Measurements from ENCODE around the gene MAST2.

MAST2 gene

DNA sequence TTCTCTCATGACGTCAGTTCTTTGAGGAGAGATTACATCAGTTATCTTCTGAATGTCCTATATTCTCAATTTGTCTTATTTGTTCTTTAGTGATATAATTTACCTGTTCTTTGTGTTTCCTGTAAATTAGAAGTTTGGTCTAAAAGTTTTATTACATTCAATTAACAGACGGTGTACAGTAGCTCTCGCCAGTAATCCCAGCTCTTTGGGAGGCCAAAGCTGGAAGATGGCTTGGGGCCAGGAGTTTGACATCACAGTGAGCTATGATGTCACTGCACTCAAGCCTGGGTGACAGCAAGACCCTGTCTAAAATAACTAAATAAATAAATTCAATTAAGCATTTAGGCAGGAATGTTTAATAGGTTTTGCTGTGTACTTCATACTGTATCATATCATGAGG lies 27.6 kb upstream of the MAST2 start:
- Histone ChIP-seq H3K36me3 (ENCODE audit: insufficient read depth, insufficient read length, low read length) (no peaks in the 10 kb centered on the region), H3K9me3 (ENCODE audit: insufficient read depth, low read length) (no peaks in the 10 kb centered on the region), H3K9ac (ENCODE audit: insufficient read length, low read depth) (no peak overlapping the region), H3K4me1 (ENCODE audit: insufficient read depth, insufficient read length) (no peaks in the 10 kb centered on the region), H3K27me3 (ENCODE audit: insufficient read depth, insufficient read length) (no peaks in the 10 kb centered on the region), H3K4me3 (ENCODE audit: insufficient read length, low read depth) (no peak overlapping the region)
- TF ChIP-seq ZNF274 (IDR thresholded peaks at IDR 0.05; ENCODE audit: low read depth, low read length) (no peak), SUZ12 (IDR thresholded peaks at IDR 0.05; ENCODE audit: extremely low read depth, insufficient read depth, insufficient read length) (no peak), YY1 (IDR thresholded peaks at IDR 0.05; ENCODE audit: insufficient read depth, insufficient read length) (no peak)
- DNase-seq (ENCODE audit: low read depth, low spot score) = no peak

DNA sequence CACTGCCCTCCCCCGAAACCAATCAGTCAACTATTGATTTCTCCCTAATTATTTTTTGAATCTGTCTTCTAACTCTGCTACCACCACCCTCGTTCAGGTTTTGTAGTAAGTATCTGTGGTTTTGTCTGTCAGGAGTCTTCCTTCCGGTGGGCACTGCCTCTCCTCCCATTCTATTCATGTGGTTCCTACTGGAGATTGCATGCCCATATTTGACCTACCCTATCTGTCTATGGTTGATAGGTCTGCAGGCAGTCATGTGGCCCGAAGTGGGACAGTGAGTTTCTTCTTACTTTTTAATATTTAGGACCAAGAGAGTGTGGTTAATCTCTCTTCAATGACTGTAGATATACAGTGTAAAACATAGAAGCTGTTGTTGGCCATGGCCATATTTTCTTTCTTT lies 17.8 kb upstream of the MAST2 start:
- DNase-seq (ENCODE audit: low read depth, low spot score) = no peak
- no peaks in the 10 kb centered on the region for H3K9me3 ChIP-seq (ENCODE audit: insufficient read depth, low read length)
- H3K4me1 ChIP-seq (ENCODE audit: insufficient read depth, insufficient read length) = no peaks in the 10 kb centered on the region
- H3K4me3 ChIP-seq (ENCODE audit: insufficient read length, low read depth) = no peak overlapping the region
- H3K36me3 ChIP-seq (ENCODE audit: insufficient read depth, insufficient read length, low read length) = no peaks in the 10 kb centered on the region
- H3K9ac ChIP-seq (ENCODE audit: insufficient read length, low read depth) = no peak overlapping the region
- no peaks in the 10 kb centered on the region for H3K27me3 ChIP-seq (ENCODE audit: insufficient read depth, insufficient read length)
- TF ChIP-seq ZNF274 (IDR thresholded peaks at IDR 0.05; ENCODE audit: low read depth, low read length) (no peak), SUZ12 (IDR thresholded peaks at IDR 0.05; ENCODE audit: extremely low read depth, insufficient read depth, insufficient read length) (no peak), YY1 (IDR thresholded peaks at IDR 0.05; ENCODE audit: insufficient read depth, insufficient read length) (no peak)

DNA sequence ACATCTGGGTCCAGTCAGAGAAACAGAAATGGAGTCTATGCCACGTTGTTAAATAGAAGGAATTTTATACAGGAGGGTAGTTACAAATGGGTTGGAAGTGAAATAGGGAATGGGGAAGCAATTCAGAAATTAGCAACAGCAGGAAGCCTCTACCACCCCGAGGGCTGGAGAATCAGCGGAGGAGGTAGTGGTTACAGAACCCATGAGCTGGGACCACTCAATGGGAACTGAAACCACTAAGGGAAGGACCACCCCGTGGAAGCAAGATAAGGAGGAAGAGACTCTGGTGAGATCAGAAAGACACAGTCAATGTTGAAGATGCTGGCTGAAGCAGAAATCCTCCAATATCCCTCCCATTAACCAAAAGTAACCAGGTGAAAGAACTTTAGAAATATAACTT lies 15.5 kb upstream of the MAST2 start:
- TF ChIP-seq YY1 (IDR thresholded peaks at IDR 0.05; ENCODE audit: insufficient read depth, insufficient read length) (no peak), ZNF274 (IDR thresholded peaks at IDR 0.05; ENCODE audit: low read depth, low read length) (no peak), SUZ12 (IDR thresholded peaks at IDR 0.05; ENCODE audit: extremely low read depth, insufficient read depth, insufficient read length) (no peak)
- Histone ChIP-seq H3K4me3 (ENCODE audit: insufficient read length, low read depth) (no peak overlapping the region), H3K36me3 (ENCODE audit: insufficient read depth, insufficient read length, low read length) (no peaks in the 10 kb centered on the region), H3K4me1 (ENCODE audit: insufficient read depth, insufficient read length) (no peaks in the 10 kb centered on the region), H3K27me3 (ENCODE audit: insufficient read depth, insufficient read length) (no peaks in the 10 kb centered on the region), H3K9me3 (ENCODE audit: insufficient read depth, low read length) (no peaks in the 10 kb centered on the region), H3K9ac (ENCODE audit: insufficient read length, low read depth) (no peak overlapping the region)
- no peak for DNase-seq (ENCODE audit: low read depth, low spot score)

DNA sequence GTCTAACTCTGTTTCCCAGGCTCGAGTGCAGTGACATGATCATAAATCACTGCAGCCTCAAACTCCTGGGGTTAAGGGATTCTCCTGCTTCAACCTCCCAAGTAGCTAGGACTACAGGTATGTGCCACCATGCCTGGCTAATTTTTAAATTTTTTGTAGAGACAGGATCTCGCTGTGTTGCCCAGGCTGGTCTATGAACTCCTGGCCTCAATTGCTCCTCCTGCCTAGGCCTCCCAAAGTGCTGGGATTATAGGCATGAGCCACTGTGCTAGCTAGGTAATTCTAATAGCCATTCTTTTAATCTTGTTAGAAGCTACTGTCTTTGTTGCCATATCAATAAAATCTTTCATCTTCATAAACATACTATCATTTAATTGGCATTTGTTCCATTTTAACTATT lies 13.8 kb upstream of the MAST2 start:
- Histone ChIP-seq H3K4me1 (ENCODE audit: insufficient read depth, insufficient read length) (no peaks in the 10 kb centered on the region), H3K36me3 (ENCODE audit: insufficient read depth, insufficient read length, low read length) (no peaks in the 10 kb centered on the region), H3K9ac (ENCODE audit: insufficient read length, low read depth) (no peak overlapping the region), H3K27me3 (ENCODE audit: insufficient read depth, insufficient read length) (no peaks in the 10 kb centered on the region), H3K9me3 (ENCODE audit: insufficient read depth, low read length) (no peaks in the 10 kb centered on the region), H3K4me3 (ENCODE audit: insufficient read length, low read depth) (no peak overlapping the region)
- TF ChIP-seq SUZ12 (IDR thresholded peaks at IDR 0.05; ENCODE audit: extremely low read depth, insufficient read depth, insufficient read length) (no peak), YY1 (IDR thresholded peaks at IDR 0.05; ENCODE audit: insufficient read depth, insufficient read length) (no peak), ZNF274 (IDR thresholded peaks at IDR 0.05; ENCODE audit: low read depth, low read length) (no peak)
- no peak for DNase-seq (ENCODE audit: low read depth, low spot score)

DNA sequence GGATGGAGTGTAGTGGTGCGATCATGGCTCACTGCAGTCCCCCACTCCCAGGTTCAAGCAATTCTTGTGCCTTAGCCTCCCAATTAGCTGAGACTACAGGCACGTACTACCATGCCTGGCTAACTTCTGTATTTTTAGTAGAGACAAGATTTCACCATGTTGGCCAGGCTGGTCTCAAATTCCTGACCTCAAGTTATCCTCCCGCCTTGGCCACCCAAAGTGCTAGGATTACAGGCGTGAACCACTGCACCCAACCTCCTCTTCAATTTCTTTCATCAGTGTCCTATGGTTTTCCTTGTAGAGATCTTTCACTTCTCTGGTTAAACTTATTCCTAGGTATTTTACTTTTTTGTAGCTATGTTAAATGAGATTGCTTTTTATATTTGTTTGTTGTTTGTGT lies 10.7 kb upstream of the MAST2 start:
- H3K9ac ChIP-seq (ENCODE audit: insufficient read length, low read depth) = no peak overlapping the region
- H3K9me3 ChIP-seq (ENCODE audit: insufficient read depth, low read length) = no peaks in the 10 kb centered on the region

DNA sequence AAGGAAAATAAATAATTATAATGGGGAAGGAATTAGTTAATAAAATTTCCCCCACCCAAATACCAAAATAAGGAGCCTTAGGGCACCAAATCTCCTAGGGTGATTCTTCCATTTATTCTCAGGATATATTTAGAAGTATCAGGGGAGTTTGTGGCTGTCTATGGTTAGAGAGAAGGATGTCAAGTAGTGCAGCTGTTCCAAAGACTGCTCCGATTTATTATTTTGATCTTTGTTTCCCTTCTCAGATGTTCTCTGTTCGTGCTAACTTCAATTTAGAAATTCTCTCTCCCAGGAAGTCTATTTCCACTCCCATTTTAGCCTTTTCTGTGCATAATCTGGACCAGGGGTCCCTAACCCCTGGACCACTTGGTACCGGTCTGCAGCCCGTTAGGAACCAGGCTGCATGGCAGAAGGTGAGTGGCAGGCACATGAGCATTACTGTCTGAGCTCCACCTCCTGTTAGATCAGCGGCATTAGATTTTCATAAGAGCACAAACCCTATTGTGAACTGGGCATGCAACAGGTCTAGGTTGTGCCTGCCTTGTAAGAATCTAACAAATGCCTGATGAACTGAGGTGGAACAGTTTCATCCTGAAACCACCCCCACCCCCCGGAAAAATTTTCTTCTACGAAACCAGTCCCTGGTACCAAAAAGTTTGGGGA lies 9.3 kb upstream of the MAST2 start:
- Histone ChIP-seq H3K9me3 (ENCODE audit: insufficient read depth, low read length) (no peaks in the 10 kb centered on the region), H3K36me3 (ENCODE audit: insufficient read depth, insufficient read length, low read length) (no peaks in the 10 kb centered on the region), H3K9ac (ENCODE audit: insufficient read length, low read depth) (no peak overlapping the region), H3K4me3 (ENCODE audit: insufficient read length, low read depth) (no peak overlapping the region), H3K27me3 (ENCODE audit: insufficient read depth, insufficient read length) (peaks cover 5% of the 10 kb centered on the region), H3K4me1 (ENCODE audit: insufficient read depth, insufficient read length) (no peaks in the 10 kb centered on the region)
- no peak for DNase-seq (ENCODE audit: low read depth, low spot score)
- no peak for TF ChIP-seq SUZ12 (IDR thresholded peaks at IDR 0.05; ENCODE audit: extremely low read depth, insufficient read depth, insufficient read length)
- TF ChIP-seq ZNF274 (IDR thresholded peaks at IDR 0.05; ENCODE audit: low read depth, low read length) = no peak
- TF ChIP-seq YY1 (IDR thresholded peaks at IDR 0.05; ENCODE audit: insufficient read depth, insufficient read length) = no peak

More for the DNA sequence above, 10.7 kb upstream of the MAST2 start:
- H3K4me3 ChIP-seq (ENCODE audit: insufficient read length, low read depth) = no peak overlapping the region
- no peaks in the 10 kb centered on the region for H3K36me3 ChIP-seq (ENCODE audit: insufficient read depth, insufficient read length, low read length)
- TF ChIP-seq ZNF274 (IDR thresholded peaks at IDR 0.05; ENCODE audit: low read depth, low read length) = no peak
- no peak for TF ChIP-seq YY1 (IDR thresholded peaks at IDR 0.05; ENCODE audit: insufficient read depth, insufficient read length)
- TF ChIP-seq SUZ12 (IDR thresholded peaks at IDR 0.05; ENCODE audit: extremely low read depth, insufficient read depth, insufficient read length) = no peak
- H3K4me1 ChIP-seq (ENCODE audit: insufficient read depth, insufficient read length) = no peaks in the 10 kb centered on the region
- no peak for DNase-seq (ENCODE audit: low read depth, low spot score)
- H3K27me3 ChIP-seq (ENCODE audit: insufficient read depth, insufficient read length) = no peaks in the 10 kb centered on the region

DNA sequence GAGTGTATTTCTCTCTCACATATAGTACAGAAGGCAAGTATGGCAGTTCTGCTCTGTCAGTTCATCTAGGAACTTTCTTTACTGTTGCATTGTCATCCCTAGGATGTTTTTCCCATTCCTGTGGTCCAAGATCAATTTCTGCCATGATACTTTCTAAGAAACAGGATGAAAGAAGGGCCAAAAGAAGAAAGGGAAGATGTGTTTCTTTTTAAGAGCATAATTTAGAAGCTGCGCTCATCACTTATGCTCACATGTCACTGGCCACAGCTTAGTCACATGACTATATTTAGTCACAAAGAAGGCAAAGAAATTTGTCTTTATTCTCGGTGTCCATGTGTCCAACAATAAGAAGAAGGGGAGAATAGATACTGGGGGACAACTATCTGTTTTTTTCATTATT lies 7.0 kb upstream of the MAST2 start:
- TF ChIP-seq SUZ12 (IDR thresholded peaks at IDR 0.05; ENCODE audit: extremely low read depth, insufficient read depth, insufficient read length) (no peak), YY1 (IDR thresholded peaks at IDR 0.05; ENCODE audit: insufficient read depth, insufficient read length) (no peak), ZNF274 (IDR thresholded peaks at IDR 0.05; ENCODE audit: low read depth, low read length) (no peak)
- DNase-seq (ENCODE audit: low read depth, low spot score) = no peak

More for the DNA sequence above, 7.0 kb upstream of the MAST2 start:
- no peaks in the 10 kb centered on the region for H3K4me1 ChIP-seq (ENCODE audit: insufficient read depth, insufficient read length)
- H3K4me3 ChIP-seq (ENCODE audit: insufficient read length, low read depth) = no peak overlapping the region
- peaks cover 9% of the 10 kb centered on the region for H3K27me3 ChIP-seq (ENCODE audit: insufficient read depth, insufficient read length)
- no peak overlapping the region for H3K9ac ChIP-seq (ENCODE audit: insufficient read length, low read depth)
- no peaks in the 10 kb centered on the region for H3K36me3 ChIP-seq (ENCODE audit: insufficient read depth, insufficient read length, low read length)
- H3K9me3 ChIP-seq (ENCODE audit: insufficient read depth, low read length) = no peaks in the 10 kb centered on the region

Data from NT2/D1 (cell line).